Right ventricle myocardium superior (tissue), 1 donor: ENCODE results near the gene ITPK1. TPM values are rescaled to one million over a fixed set of nuclear protein-coding genes. Genes with fewer than 3 reads are reported as not detected.
A peak's percentile ranks its signal among the peaks of the same experiment; 100 is the strongest.

Source experiments
- ATAC-seq: fragments of 200-7000 bp; cut with Tn5 transposase; one replicate; pipeline ENCODE4 v1.9.1; 2020; ENCODE audit warnings: mild to moderate bottlenecking; ENCODE audit not compliant: poor library complexity
- DNase-seq: peaks from one replicate; pipeline ENCODE4 v3.0.0-alpha.2; 2020
- intact Hi-C: fragments of 100-400 bp; cut with DNase I; formaldehyde crosslinking; loops from one replicate; pipeline ENCODE4 v1.11.2; 2022
- total RNA-seq: library from RNA; stranded (reverse); fragmentation: NEBNext Ultra II Directional; extraction: Animal tissue kit (Norgen Biotek cat#: 25700); gene quantifications from one replicate; pipeline ENCODE4 v1.2.1, GENCODE V29; 2021
- donor health status: DM: no; HTN: yes; CAD: no; lungs with severe emphysema.

The ITPK1 gene
- total RNA-seq, 1 donor from 2014 or later, result 115 TPM

- intact Hi-C loops, result no loop called here
- no peak for DNase-seq
- ATAC-seq, result peak; percentile 54
Observed at GRCh38 chr14:93092606-93093556, 22.8 kb downstream of the ITPK1 start.

GRCh38 chr14:93091666-93092065 lies 24.1 kb downstream of the ITPK1 start:
- peak; percentile 1 for ATAC-seq

GRCh38 chr14:93090826-93091555 lies 24.7 kb downstream of the ITPK1 start:
- ATAC-seq (peak; percentile 63), DNase-seq (peak; percentile 65)
- intact Hi-C loops, result no loop called here

More at GRCh38 chr14:93091666-93092065, 24.1 kb downstream of the ITPK1 start:
- no peak for DNase-seq
- intact Hi-C loops, result no loop called here

- ATAC-seq (no peak), DNase-seq (no peak)
- intact Hi-C loops, result no loop called here
Observed at GRCh38 chr14:93089521-93090269, 26.0 kb downstream of the ITPK1 start.

- intact Hi-C loops, result no loop called here
- DNase-seq, result peak; percentile 67
- peak; percentile 51 for ATAC-seq
Observed at GRCh38 chr14:93086441-93087055, 29.2 kb downstream of the ITPK1 start.

GRCh38 chr14:93085911-93086310 lies 29.8 kb downstream of the ITPK1 start:
- peak; percentile 68 for ATAC-seq

GRCh38 chr14:93084866-93085857 lies 30.6 kb downstream of the ITPK1 start:
- ATAC-seq (no peak), DNase-seq (no peak)
- intact Hi-C loops, result no loop called here

More at GRCh38 chr14:93085911-93086310, 29.8 kb downstream of the ITPK1 start:
- DNase-seq, result no peak
- intact Hi-C loops, result no loop called here

- intact Hi-C loops, result no loop called here
- no peak for ATAC-seq
- no peak for DNase-seq
Observed at GRCh38 chr14:93084402-93084801, 31.3 kb downstream of the ITPK1 start.

- no peak for ATAC-seq
- no peak for DNase-seq
- intact Hi-C loops, result no loop called here
Observed at GRCh38 chr14:93083917-93084316, 31.8 kb downstream of the ITPK1 start.

GRCh38 chr14:93082576-93083001 lies 33.1 kb downstream of the ITPK1 start:
- DNase-seq, result peak; percentile 59
- intact Hi-C loops, result no loop called here
- peak; percentile 45 for ATAC-seq

- DNase-seq (no peak), ATAC-seq (no peak)
- intact Hi-C loops, result no loop called here
Observed at GRCh38 chr14:93081876-93082570, 33.7 kb downstream of the ITPK1 start.

GRCh38 chr14:93079865-93080403 lies 35.8 kb downstream of the ITPK1 start:
- intact Hi-C loops, result no loop called here
- DNase-seq (no peak), ATAC-seq (no peak)

- intact Hi-C loops, result no loop called here
- DNase-seq (no peak), ATAC-seq (no peak)
Observed at GRCh38 chr14:93079321-93079720, 36.4 kb downstream of the ITPK1 start.

GRCh38 chr14:93078870-93079269 lies 36.9 kb downstream of the ITPK1 start:
- intact Hi-C loops, result no loop called here
- ATAC-seq, result no peak
- DNase-seq, result no peak

GRCh38 chr14:93076755-93077154 lies 39.0 kb downstream of the ITPK1 start:
- no peak for DNase-seq
- intact Hi-C loops, result no loop called here
- no peak for ATAC-seq

GRCh38 chr14:93075891-93076290 lies 39.8 kb downstream of the ITPK1 start:
- intact Hi-C loops, result no loop called here
- DNase-seq (no peak), ATAC-seq (no peak)
